ENCODE data around the gene TSHZ1. TPM values are rescaled to one million over a fixed set of nuclear protein-coding genes. Genes with fewer than 3 reads are reported as not detected.

TSHZ1 gene
- total and polyA plus RNA-seq, 2 experiments from 2014 or later: 0.23 to 0.38 TPM

- TF ChIP-seq ZNF462 (CRISPR knock-in tag; IDR thresholded peaks at IDR 0.05): no peak
These were observed 30.6 kb upstream of the TSHZ1 start (continued) for GRCh38 chr18:75179819-75180600.

- Mint-ChIP-seq H3K9me3 (no peaks in the 10 kb centered on the region), H3K4me1 (peaks cover 18% of the 10 kb centered on the region), H3K27ac (no peak overlapping the region), H3K36me3 (ENCODE audit: low read depth) (no peaks in the 10 kb centered on the region), H3K27me3 (ENCODE audit: insufficient read depth, low read depth, poor library complexity) (no peaks in the 10 kb centered on the region), H3K4me3 (no peak overlapping the region)
- Histone ChIP-seq H3K4me3 (no peak overlapping the region), H3K27me3 (ENCODE audit: insufficient read depth) (no peaks in the 10 kb centered on the region), H3K79me2 (replicated peaks; ENCODE audit: insufficient read depth) (no peaks in the 10 kb centered on the region), H3K36me3 (ENCODE audit: insufficient read depth) (no peaks in the 10 kb centered on the region), H4K20me1 (replicated peaks; ENCODE audit: insufficient read depth) (no peaks in the 10 kb centered on the region), H3K27ac (ENCODE audit: low read depth) (no peak overlapping the region), H3F3A (replicated peaks; ENCODE audit: low read depth) (no peaks in the 10 kb centered on the region), H3K9me2 (ENCODE audit: insufficient read depth) (no peaks in the 10 kb centered on the region), H3K4me2 (no peak overlapping the region), H2AFZ (no peak overlapping the region), H3K4me1 (ENCODE audit: insufficient read depth) (no peaks in the 10 kb centered on the region)
- ATAC-seq (no peak), DNase-seq (ENCODE audit: low spot score) (no peak)
- no peak for TF ChIP-seq ZNF114 (CRISPR knock-in tag; IDR thresholded peaks at IDR 0.05)
- no peak for TF ChIP-seq CTCF (conservative IDR thresholded peaks at IDR 0.05; ENCODE audit: low read depth in 2 of 2)
These were observed 27.1 kb upstream of the TSHZ1 start for GRCh38 chr18:75183524-75183923.

All from GM23338 (cell line).